NOMO-1 treated with DMSO at 0.1 percent for 48 hours (cell line): ENCODE data around the gene TLX2.
A peak's percentile ranks its signal among the peaks of the same experiment; 100 is the strongest.

Experiments used
- DNase-seq: peaks from one replicate; lab custom pipeline; 2025; ENCODE audit not compliant: unreplicated experiment; lab: John Stamatoyannopoulos, UW

The TLX2 gene

GRCh38 chr2:74496997-74497776, 17.1 kb upstream of the TLX2 start:
- no peak for DNase-seq

GRCh38 chr2:74497777-74498499, 16.3 kb upstream of the TLX2 start:
- DNase-seq: no peak

- DNase-seq: peak; percentile 16
Measured at GRCh38 chr2:74498500-74499266, 15.6 kb upstream of the TLX2 start.

- no peak for DNase-seq
Measured at GRCh38 chr2:74499267-74499939, 14.8 kb upstream of the TLX2 start, which contains the start of gene LBX2. Gene LBX2 (minus strand): TSS chr2:74499603. CDS start chr2:74499537, 66 bp downstream.

GRCh38 chr2:74499940-74500577, 14.2 kb upstream of the TLX2 start:
- DNase-seq: no peak

- no peak for DNase-seq
Measured at GRCh38 chr2:74500578-74500946, 13.7 kb upstream of the TLX2 start.

- no peak for DNase-seq
Measured at GRCh38 chr2:74501335-74502071, 12.7 kb upstream of the TLX2 start.

- peak; percentile 10 for DNase-seq
Measured at GRCh38 chr2:74502147-74502719, 12.0 kb upstream of the TLX2 start.

GRCh38 chr2:74502720-74503505, 11.3 kb upstream of the TLX2 start:
- DNase-seq: peak; percentile 70

- DNase-seq: no peak
Measured at GRCh38 chr2:74503506-74504475, 10.5 kb upstream of the TLX2 start.

GRCh38 chr2:74504591-74504990, 9.7 kb upstream of the TLX2 start:
- DNase-seq: no peak

GRCh38 chr2:74505448-74506246, 8.6 kb upstream of the TLX2 start:
- DNase-seq: no peak

- peak; percentile 93 for DNase-seq
Measured at GRCh38 chr2:74507145-74507925, 6.9 kb upstream of the TLX2 start, which contains the start of gene PCGF1. Gene PCGF1 (minus strand): TSS chr2:74507695. CDS start chr2:74507668, 27 bp downstream.

- no peak for DNase-seq
Measured at GRCh38 chr2:74507926-74508520, 6.2 kb upstream of the TLX2 start.

- DNase-seq: no peak
Measured at GRCh38 chr2:74510272-74510671, 4.0 kb upstream of the TLX2 start.
